Hepatocyte (in vitro differentiated cells): ENCODE results near the gene RGP1.

ENCODE experiments used
- CTCF ChIP-seq: fragments of 200-600 bp; sonication (generic); IDR thresholded peaks from 2 replicates; pipeline ENCODE4 v1.5.1; 2016; ENCODE audit warnings: antibody characterized with exemption, mild to moderate bottlenecking; ENCODE audit not compliant: poor library complexity
- EZH2 ChIP-seq: fragments of 200-600 bp; sonication (generic); IDR thresholded peaks from 2 replicates; pipeline ENCODE4 v1.6.1; 2016; ENCODE audit warnings: antibody characterized with exemption, mild to moderate bottlenecking, borderline replicate concordance

GRCh38 chr9:35713578-35713977 is 35.5 kb upstream of the RGP1 start:
- TF ChIP-seq CTCF = no peak
- no peak for TF ChIP-seq EZH2
